ENCODE measurements around the gene LUZP2.

LUZP2 gene

DNA sequence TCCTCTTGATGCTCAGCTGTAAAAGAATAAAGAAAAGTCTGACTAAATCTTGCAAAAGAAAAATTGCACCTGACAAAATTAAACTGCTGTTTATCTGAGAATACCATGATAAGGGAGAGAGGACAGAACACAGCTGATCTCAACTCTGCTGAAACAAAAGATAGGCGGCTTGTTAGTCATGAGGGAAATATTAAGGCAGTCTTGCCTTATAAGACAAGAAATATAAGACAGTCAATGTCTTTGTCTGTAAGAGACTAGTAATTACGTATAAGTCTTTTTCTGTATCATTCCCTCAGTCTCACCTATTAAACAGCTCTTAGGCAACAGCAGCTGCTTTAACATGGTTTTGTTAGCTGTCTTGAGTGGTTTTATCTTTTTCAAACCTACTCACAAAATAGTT is 296.6 kb downstream of the LUZP2 start:
- H3K9ac ChIP-seq (ENCODE audit: low read length) = no peak overlapping the region
- no peaks in the 10 kb centered on the region for H3K9me3 ChIP-seq (ENCODE audit: control insufficient read depth, low read length)
- no peaks in the 10 kb centered on the region for H3K27me3 ChIP-seq (ENCODE audit: control insufficient read depth, insufficient read depth, low read length)
- H3K4me3 ChIP-seq (ENCODE audit: low read length) = no peak overlapping the region
- no peaks in the 10 kb centered on the region for H3K4me1 ChIP-seq (ENCODE audit: control insufficient read depth, insufficient read depth, low read length)
- H3K36me3 ChIP-seq (ENCODE audit: control insufficient read depth, insufficient read depth, low read length) = no peaks in the 10 kb centered on the region

- Histone ChIP-seq H3K9ac (ENCODE audit: low read length) (no peak overlapping the region), H3K4me3 (ENCODE audit: low read length) (no peak overlapping the region), H3K4me1 (ENCODE audit: control insufficient read depth, insufficient read depth, low read length) (no peaks in the 10 kb centered on the region), H3K9me3 (ENCODE audit: control insufficient read depth, low read length) (no peaks in the 10 kb centered on the region), H3K36me3 (ENCODE audit: control insufficient read depth, insufficient read depth, low read length) (no peaks in the 10 kb centered on the region), H3K27me3 (ENCODE audit: control insufficient read depth, insufficient read depth, low read length) (no peaks in the 10 kb centered on the region)
These were observed 297.2 kb downstream of the LUZP2 start for GRCh38 chr11:24794064-24794463.

DNA sequence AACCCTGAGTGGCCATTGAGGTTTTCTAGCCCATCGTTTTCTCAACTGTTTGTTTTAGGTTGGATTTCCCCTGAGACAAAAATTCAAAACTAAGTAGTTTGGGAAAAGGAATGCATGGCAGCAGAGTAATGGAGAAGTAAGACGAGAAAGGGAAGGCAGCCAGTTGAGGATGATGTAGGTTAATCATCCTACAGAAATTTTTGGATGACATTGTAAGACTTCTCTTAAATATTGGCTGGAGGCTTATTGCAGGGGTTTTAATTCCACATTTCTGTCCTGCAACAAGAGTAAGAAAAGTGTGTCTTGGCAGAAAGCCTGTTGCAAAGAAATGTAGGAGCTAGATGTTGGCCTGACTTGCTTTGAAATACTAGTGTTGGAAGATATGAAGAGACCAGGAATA is 308.8 kb downstream of the LUZP2 start:
- Histone ChIP-seq H3K4me1 (ENCODE audit: control insufficient read depth, insufficient read depth, low read length) (no peaks in the 10 kb centered on the region), H3K27me3 (ENCODE audit: control insufficient read depth, insufficient read depth, low read length) (no peaks in the 10 kb centered on the region), H3K9me3 (ENCODE audit: control insufficient read depth, low read length) (no peaks in the 10 kb centered on the region), H3K9ac (ENCODE audit: low read length) (no peak overlapping the region), H3K4me3 (ENCODE audit: low read length) (no peak overlapping the region), H3K36me3 (ENCODE audit: control insufficient read depth, insufficient read depth, low read length) (no peaks in the 10 kb centered on the region)

- Histone ChIP-seq H3K4me3 (ENCODE audit: low read length) (no peak overlapping the region), H3K9me3 (ENCODE audit: control insufficient read depth, low read length) (no peaks in the 10 kb centered on the region), H3K27me3 (ENCODE audit: control insufficient read depth, insufficient read depth, low read length) (no peaks in the 10 kb centered on the region), H3K9ac (ENCODE audit: low read length) (no peak overlapping the region), H3K4me1 (ENCODE audit: control insufficient read depth, insufficient read depth, low read length) (no peaks in the 10 kb centered on the region), H3K36me3 (ENCODE audit: control insufficient read depth, insufficient read depth, low read length) (no peaks in the 10 kb centered on the region)
These were observed 311.3 kb downstream of the LUZP2 start for GRCh38 chr11:24808173-24808572.

DNA sequence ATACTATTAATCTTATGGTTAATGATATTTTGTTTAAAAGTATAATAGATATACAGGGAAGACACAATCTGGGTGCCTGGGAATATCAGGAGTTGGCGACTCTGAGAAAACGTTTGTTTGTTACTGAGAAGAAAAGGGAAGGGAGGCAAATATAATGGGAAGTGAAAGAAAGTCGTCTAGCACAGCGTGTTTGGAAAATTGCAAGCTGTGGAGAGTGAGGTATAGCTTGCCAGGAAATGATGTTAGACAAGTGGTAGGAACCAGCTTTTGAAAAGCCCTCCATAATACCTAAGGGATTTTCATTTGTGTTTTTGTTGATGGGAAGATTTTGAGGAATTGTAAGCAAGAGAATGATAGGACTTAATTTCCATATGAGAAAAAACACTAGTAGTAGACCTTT is 322.2 kb downstream of the LUZP2 start:
- H3K4me3 ChIP-seq (ENCODE audit: low read length) = no peak overlapping the region
- H3K27me3 ChIP-seq (ENCODE audit: control insufficient read depth, insufficient read depth, low read length) = no peaks in the 10 kb centered on the region
- no peaks in the 10 kb centered on the region for H3K36me3 ChIP-seq (ENCODE audit: control insufficient read depth, insufficient read depth, low read length)
- H3K4me1 ChIP-seq (ENCODE audit: control insufficient read depth, insufficient read depth, low read length) = peaks cover 5% of the 10 kb centered on the region
- no peaks in the 10 kb centered on the region for H3K9me3 ChIP-seq (ENCODE audit: control insufficient read depth, low read length)
- no peak overlapping the region for H3K9ac ChIP-seq (ENCODE audit: low read length)

GRCh38 chr11:24819863-24820434 is 323.1 kb downstream of the LUZP2 start:
- peaks cover 5% of the 10 kb centered on the region for H3K4me1 ChIP-seq (ENCODE audit: control insufficient read depth, insufficient read depth, low read length)
- H3K9me3 ChIP-seq (ENCODE audit: control insufficient read depth, low read length) = no peaks in the 10 kb centered on the region
- no peaks in the 10 kb centered on the region for H3K27me3 ChIP-seq (ENCODE audit: control insufficient read depth, insufficient read depth, low read length)
- H3K9ac ChIP-seq (ENCODE audit: low read length) = no peak overlapping the region
- H3K4me3 ChIP-seq (ENCODE audit: low read length) = no peak overlapping the region
- no peaks in the 10 kb centered on the region for H3K36me3 ChIP-seq (ENCODE audit: control insufficient read depth, insufficient read depth, low read length)

DNA sequence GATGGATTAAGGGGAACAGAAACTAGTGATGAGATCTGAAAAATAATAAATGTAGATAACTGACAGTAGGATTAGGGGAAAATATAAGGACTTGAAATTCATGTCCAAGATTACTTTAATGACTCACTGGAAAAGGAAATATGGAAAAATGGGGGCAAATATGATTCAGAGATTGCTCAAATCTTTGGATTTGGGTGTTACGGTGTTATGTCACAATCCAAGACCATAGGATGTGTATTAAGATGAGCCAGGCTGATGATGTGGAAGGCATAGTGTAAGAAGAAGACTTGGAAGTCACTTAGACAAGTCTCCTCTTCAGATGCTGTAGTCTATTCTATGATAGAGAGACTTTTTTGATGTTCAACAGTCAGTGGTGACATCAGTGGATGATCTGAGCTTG is 323.7 kb downstream of the LUZP2 start:
- no peak overlapping the region for H3K9ac ChIP-seq (ENCODE audit: low read length)
- H3K4me3 ChIP-seq (ENCODE audit: low read length) = no peak overlapping the region
- no peaks in the 10 kb centered on the region for H3K9me3 ChIP-seq (ENCODE audit: control insufficient read depth, low read length)
- no peaks in the 10 kb centered on the region for H3K36me3 ChIP-seq (ENCODE audit: control insufficient read depth, insufficient read depth, low read length)
- no peaks in the 10 kb centered on the region for H3K27me3 ChIP-seq (ENCODE audit: control insufficient read depth, insufficient read depth, low read length)
- peaks cover 5% of the 10 kb centered on the region for H3K4me1 ChIP-seq (ENCODE audit: control insufficient read depth, insufficient read depth, low read length)

GRCh38 chr11:24828938-24829605 is 332.2 kb downstream of the LUZP2 start:
- Histone ChIP-seq H3K36me3 (ENCODE audit: control insufficient read depth, insufficient read depth, low read length) (no peaks in the 10 kb centered on the region), H3K9me3 (ENCODE audit: control insufficient read depth, low read length) (no peaks in the 10 kb centered on the region), H3K27me3 (ENCODE audit: control insufficient read depth, insufficient read depth, low read length) (no peaks in the 10 kb centered on the region), H3K9ac (ENCODE audit: low read length) (no peak overlapping the region), H3K4me1 (ENCODE audit: control insufficient read depth, insufficient read depth, low read length) (peaks cover 5% of the 10 kb centered on the region), H3K4me3 (ENCODE audit: low read length) (no peak overlapping the region)

GRCh38 chr11:24833573-24833972 is 336.7 kb downstream of the LUZP2 start:
- H3K36me3 ChIP-seq (ENCODE audit: control insufficient read depth, insufficient read depth, low read length) = no peaks in the 10 kb centered on the region
- H3K4me1 ChIP-seq (ENCODE audit: control insufficient read depth, insufficient read depth, low read length) = peaks cover 3% of the 10 kb centered on the region
- H3K9me3 ChIP-seq (ENCODE audit: control insufficient read depth, low read length) = no peaks in the 10 kb centered on the region
- no peak overlapping the region for H3K9ac ChIP-seq (ENCODE audit: low read length)
- H3K27me3 ChIP-seq (ENCODE audit: control insufficient read depth, insufficient read depth, low read length) = no peaks in the 10 kb centered on the region
- no peak overlapping the region for H3K4me3 ChIP-seq (ENCODE audit: low read length)

- Histone ChIP-seq H3K9ac (ENCODE audit: low read length) (no peak overlapping the region), H3K27me3 (ENCODE audit: control insufficient read depth, insufficient read depth, low read length) (no peaks in the 10 kb centered on the region), H3K4me1 (ENCODE audit: control insufficient read depth, insufficient read depth, low read length) (no peaks in the 10 kb centered on the region), H3K36me3 (ENCODE audit: control insufficient read depth, insufficient read depth, low read length) (no peaks in the 10 kb centered on the region), H3K4me3 (ENCODE audit: low read length) (no peak overlapping the region), H3K9me3 (ENCODE audit: control insufficient read depth, low read length) (no peaks in the 10 kb centered on the region)
These were observed 340.3 kb downstream of the LUZP2 start for GRCh38 chr11:24837112-24837511.

DNA sequence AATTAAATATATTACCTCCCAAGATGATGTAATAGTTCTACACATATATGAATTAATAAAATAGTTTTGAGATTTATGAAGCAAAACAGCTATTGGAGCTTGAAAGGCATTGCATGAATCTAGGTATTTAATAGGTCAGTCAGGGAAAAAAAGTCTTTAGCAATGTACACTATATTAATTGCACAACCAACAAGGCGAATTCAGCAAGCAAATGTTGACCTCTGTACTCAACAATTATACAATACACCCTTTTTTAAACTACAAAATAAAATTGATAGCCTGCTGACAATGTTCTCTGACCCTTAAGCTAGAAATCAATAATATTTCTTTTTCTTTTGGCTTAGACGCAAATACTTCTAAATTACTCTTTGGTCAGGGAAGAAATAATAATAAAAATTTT is 345.5 kb downstream of the LUZP2 start:
- Histone ChIP-seq H3K4me3 (ENCODE audit: low read length) (no peak overlapping the region), H3K36me3 (ENCODE audit: control insufficient read depth, insufficient read depth, low read length) (no peaks in the 10 kb centered on the region), H3K4me1 (ENCODE audit: control insufficient read depth, insufficient read depth, low read length) (peaks cover 12% of the 10 kb centered on the region), H3K9me3 (ENCODE audit: control insufficient read depth, low read length) (no peaks in the 10 kb centered on the region), H3K9ac (ENCODE audit: low read length) (no peak overlapping the region), H3K27me3 (ENCODE audit: control insufficient read depth, insufficient read depth, low read length) (no peaks in the 10 kb centered on the region)

DNA sequence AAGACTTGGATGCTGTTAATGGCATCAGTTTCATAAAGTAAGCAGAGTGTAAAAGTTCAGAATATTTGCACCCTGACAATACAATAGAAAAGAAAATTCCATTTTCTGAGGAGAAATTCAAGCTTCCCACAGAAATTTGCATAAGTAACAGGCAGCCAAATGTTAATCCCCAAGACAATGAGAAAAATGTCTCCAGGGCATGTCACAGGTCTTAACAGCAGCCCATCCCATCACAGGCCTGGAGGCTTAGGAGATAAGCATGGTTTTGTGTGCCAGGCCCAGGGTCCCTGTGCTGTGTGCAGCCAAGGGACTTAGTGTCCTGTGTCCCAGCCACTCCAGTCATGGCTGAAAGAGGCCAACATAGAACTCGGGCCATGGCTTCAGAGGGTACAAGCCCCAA is 347.6 kb downstream of the LUZP2 start:
- H3K9ac ChIP-seq (ENCODE audit: low read length) = no peak overlapping the region
- no peak overlapping the region for H3K4me3 ChIP-seq (ENCODE audit: low read length)
- peaks cover 12% of the 10 kb centered on the region for H3K4me1 ChIP-seq (ENCODE audit: control insufficient read depth, insufficient read depth, low read length)
- no peaks in the 10 kb centered on the region for H3K36me3 ChIP-seq (ENCODE audit: control insufficient read depth, insufficient read depth, low read length)
- H3K27me3 ChIP-seq (ENCODE audit: control insufficient read depth, insufficient read depth, low read length) = no peaks in the 10 kb centered on the region
- no peaks in the 10 kb centered on the region for H3K9me3 ChIP-seq (ENCODE audit: control insufficient read depth, low read length)

DNA sequence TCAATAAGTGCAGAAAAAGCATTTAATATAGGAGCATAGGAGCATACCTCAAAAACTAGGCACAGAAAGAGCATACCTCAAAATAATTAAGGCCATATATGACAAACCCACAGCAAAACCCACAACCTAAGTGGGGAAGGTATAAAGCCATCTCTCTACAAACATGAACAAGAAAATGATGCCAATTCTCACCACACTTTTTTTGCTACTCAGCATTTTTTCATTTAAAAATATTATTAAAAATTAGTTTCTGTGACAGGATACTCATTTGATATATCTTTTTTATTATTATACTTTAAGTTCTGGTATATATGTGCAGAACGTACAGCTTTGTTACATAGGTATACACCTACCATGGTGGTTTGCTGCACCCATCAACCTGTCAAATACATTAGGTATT is 352.0 kb downstream of the LUZP2 start:
- Histone ChIP-seq H3K9me3 (ENCODE audit: control insufficient read depth, low read length) (no peaks in the 10 kb centered on the region), H3K9ac (ENCODE audit: low read length) (no peak overlapping the region), H3K4me3 (ENCODE audit: low read length) (no peak overlapping the region), H3K27me3 (ENCODE audit: control insufficient read depth, insufficient read depth, low read length) (no peaks in the 10 kb centered on the region), H3K4me1 (ENCODE audit: control insufficient read depth, insufficient read depth, low read length) (peaks cover 12% of the 10 kb centered on the region), H3K36me3 (ENCODE audit: control insufficient read depth, insufficient read depth, low read length) (no peaks in the 10 kb centered on the region)
